HuH-7 (cell line): ENCODE data around the gene PPCS.

Experiments
- DNase-seq: peaks from one replicate; pipeline ENCODE4 v3.0.0; 2011; ENCODE audit warnings: low spot score

The PPCS gene

GRCh38 chr1:42456010-42456753 is at the start of gene PPCS, which contains the start of gene ZMYND12:
PPCS (plus strand) TSS chr1:42456543; CDS start chr1:42456566, 23 bp downstream.
ZMYND12 (minus strand) TSS chr1:42456022; CDS start chr1:42455997, 25 bp downstream.
- DNase-seq, result peak; percentile 85

GRCh38 chr1:42414551-42415496 is 41.5 kb upstream of the PPCS start:
- no peak for DNase-seq

DNA sequence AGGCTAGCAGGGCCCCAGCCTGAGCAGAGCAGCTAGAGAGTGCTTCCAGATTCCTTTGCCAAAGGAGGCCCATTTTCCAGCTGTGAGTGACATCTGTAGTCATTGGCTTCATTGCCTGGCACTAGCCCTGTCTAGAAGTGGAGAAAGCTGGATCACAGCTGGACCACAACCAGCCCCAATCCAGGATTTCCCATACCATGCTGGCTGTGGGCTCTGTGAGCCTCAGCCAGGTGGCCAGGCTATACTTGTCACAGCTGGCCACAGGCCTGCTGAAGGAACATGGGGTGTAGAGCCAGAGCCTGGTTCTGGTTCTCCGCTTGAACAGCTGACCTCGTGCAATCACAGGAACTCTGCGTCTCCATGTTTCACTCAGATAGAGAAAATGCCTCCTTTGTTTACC is 39.2 kb upstream of the PPCS start:
- no peak for DNase-seq

DNA sequence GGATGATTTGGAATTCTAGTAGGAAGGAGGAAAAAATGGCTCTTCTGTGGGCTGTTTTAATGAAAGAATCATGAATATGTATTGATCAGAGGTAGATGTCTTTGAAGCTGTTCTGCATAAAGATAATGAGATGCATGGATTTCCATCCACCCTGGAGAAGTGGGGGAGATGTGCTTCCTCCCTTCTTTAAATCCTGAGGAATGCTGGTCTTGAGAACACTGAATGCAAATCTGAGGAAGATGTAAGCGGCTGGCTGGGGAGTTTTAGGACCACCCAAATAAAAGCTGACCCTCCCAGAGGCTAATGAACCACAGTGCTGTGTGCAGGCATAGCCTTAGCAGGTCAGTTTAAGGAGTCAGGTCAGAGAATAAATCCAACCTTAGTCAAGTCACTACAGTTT is 37.8 kb upstream of the PPCS start:
- no peak for DNase-seq

- DNase-seq, result no peak
These were observed 37.1 kb upstream of the PPCS start for GRCh38 chr1:42419126-42419821.

- DNase-seq, result no peak
These were observed 36.2 kb upstream of the PPCS start for GRCh38 chr1:42420121-42420520.

GRCh38 chr1:42420911-42421585 is 35.3 kb upstream of the PPCS start:
- no peak for DNase-seq

DNA sequence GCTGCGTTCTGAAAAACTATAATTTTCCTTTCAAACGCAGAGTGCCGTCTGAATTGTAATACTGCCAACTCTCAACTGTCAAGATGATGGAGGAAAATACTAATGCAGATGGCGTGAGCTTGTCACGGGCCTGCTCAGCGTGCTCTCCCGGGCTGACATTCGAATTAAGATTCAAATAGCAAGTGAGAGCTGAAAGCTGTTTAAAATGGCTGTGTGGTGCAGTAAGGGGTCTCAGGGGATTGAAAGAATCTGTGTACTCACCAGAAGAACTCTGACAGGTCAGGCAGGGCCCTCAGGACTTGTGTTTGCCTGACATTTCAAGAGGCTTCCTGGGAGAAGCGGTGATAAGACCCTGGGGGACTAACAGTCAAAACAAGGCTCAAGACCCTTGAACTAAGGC is 33.6 kb upstream of the PPCS start:
- no peak for DNase-seq

DNA sequence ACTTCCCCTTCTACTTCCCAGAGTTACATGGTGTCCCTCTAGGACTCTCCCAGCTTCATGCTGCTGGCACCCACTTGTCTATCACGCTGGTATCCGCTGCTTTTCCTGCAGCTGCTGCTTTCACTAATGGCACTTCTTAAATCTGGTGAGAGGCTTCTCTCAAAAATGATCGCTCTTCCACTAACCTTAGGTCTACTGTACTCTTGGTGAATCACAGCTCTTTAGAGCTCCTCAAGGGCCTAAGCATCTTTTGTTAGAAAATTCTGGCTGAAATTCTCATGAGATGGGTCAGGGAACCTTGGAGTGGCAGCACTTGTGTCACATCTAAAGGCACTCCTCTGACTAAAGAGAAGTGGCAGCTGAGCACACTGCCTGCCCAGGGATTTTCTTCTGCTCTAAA is 32.7 kb upstream of the PPCS start:
- no peak for DNase-seq

GRCh38 chr1:42424201-42424600 is 32.1 kb upstream of the PPCS start:
- no peak for DNase-seq

- no peak for DNase-seq
These were observed 29.1 kb upstream of the PPCS start for GRCh38 chr1:42427240-42427639.

DNA sequence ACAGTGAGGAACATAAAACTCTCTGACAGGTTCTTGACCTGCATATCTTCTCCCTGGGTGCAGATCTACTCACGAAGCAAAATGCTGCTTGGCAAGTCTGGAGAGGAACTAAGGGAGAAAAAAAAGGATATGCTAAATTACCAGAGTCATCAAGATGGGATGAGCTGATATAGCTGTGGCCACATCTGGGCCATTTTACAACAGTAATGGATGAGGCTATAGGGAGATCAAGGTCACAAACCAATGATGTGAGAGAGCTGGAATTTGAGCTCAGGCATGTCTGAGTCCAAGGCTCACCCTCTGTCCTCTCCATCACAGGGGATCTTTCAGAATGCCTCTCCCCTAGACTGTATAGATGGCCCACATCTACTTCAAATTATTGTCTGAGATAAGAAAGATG is 26.7 kb upstream of the PPCS start:
- DNase-seq, result no peak

DNA sequence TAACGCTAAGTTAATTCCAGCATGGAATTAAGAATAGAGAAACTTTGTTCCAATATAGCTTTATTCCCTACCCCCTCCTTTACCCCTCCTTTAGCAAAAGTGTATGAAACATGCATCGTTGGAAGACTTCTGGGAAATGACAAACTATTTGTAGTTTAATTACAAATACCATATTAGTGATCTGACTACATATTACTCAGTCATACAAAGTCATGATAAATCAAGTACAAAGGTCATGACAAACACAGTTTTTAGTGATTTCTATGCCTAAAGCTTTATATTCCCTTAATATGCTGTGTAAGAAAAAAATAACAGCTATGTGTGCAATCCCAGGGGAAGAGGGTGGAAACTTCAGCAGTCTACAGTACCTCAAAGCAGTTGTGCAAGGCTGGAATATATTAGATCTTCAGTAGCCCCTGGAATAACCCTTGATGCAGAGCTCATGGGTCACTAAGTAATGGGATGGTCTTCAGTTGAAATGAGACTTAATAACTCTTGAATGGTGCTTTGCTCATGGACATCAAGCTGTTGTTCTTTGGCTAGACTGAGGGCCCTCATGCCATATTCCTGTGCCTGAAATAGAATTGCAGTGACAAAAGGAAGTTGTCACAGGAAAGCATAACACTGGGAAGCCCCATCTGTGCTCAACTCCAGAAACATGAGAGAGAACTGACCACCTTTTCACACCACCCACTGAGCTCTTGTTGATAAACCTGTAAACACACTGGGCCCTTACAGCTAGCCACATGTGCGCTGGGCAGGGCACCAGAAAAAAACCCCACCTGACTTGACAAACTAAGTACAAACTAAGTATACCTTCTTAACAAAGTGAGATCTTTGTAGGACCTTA is 25.8 kb upstream of the PPCS start:
- DNase-seq, result no peak

GRCh38 chr1:42431514-42431913 is 24.8 kb upstream of the PPCS start:
- DNase-seq, result peak; percentile 10

DNA sequence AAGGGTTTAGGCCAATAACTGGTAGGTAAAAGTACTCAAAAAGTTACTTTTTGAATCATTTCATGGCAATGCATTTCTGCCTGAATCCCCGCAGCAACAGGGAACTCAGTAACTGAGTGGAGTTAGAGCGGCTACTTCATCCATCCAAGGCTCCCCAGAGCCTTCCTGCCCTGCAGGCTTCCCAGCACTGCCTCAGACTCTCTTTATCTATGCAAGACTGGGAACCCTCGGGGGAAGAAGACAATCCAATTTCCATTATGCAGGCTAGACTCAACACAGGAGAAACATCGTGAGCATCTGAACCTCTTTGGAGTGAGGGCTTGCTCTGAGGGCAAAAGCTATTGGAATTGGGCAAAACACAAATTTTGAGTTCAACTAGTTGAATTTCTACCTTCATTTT is 23.6 kb upstream of the PPCS start:
- no peak for DNase-seq

GRCh38 chr1:42433369-42433768 is 23.0 kb upstream of the PPCS start:
- DNase-seq, result no peak

DNA sequence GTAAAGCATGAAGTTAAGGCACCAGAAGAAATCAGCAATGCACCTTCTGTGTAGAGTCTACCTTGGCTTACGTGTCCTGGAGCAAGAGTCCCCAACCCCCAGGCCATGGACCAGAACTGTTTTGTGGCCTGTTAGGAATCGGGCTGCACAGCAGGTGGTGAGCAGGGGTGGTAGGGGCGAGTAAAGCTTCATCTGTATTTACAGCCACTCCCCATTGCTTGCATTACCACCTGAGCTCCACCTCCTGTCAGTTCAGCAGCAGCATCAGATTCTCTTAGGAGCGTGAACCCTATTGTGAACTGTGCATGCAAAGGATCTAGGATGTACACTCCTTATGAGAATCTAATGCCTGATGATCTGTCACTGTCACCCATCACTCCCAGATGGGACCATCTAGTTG is 22.0 kb upstream of the PPCS start:
- no peak for DNase-seq

GRCh38 chr1:42439940-42440339 is 16.4 kb upstream of the PPCS start:
- no peak for DNase-seq

- DNase-seq, result no peak
These were observed 13.7 kb upstream of the PPCS start for GRCh38 chr1:42442662-42443061.

DNA sequence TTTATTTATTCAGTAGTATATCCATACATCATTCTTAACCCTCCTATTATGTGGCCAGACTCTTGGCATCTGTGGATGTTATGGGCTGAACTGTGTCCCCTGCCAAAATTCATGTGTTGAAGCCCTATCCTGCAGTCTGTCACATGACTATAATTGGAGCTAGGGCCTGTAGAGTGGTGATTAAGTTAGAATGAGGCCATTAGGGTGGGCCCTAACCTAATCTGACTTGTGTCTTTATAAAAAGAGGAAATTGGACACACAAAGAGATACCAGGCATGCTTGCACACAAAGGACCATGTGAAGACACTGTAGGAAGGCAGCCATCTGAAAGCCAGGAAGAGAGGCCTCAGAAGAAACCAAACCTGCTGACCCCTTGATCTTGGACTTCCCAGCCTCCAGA is 7.1 kb upstream of the PPCS start:
- no peak for DNase-seq

GRCh38 chr1:42450061-42450460 is 6.3 kb upstream of the PPCS start:
- DNase-seq, result no peak
